ENCODE data around the gene SNHG17.
"Not testable (repeated sequence)": the region's sequence is repeated elsewhere in the genome, so short reads cannot be mapped to it uniquely, and the experiment has no call there.

Gene SNHG17

DNA sequence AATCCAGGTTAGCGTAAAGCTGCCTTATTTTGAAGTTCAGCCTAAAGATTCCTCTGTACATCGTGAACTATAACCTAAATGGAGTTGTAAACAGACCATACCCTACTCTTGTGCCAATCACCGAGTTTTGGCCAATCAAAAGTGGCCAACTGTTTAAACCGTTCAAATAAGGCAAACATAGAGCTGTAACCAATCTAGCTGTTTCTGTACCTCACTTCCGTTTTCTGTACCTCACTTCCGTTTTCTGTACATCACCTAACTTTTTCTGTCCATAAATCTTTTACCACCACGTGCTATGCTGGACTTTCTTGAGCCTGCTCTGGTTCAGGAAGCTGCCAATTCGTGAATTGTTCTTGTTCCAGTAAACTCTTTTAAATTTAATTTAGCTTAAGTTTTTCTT, 49.1 kb downstream of the SNHG17 start:
- H3K4me3 Mint-ChIP-seq, result no peak overlapping the region
- H3K27me3 Mint-ChIP-seq, result peaks cover 23% of the 10 kb centered on the region
- no peak overlapping the region for H3K27ac Mint-ChIP-seq
- H3K9me3 Mint-ChIP-seq, result no peaks in the 10 kb centered on the region
- H3K36me3 Mint-ChIP-seq (ENCODE audit: low read depth), result no peaks in the 10 kb centered on the region
- H3K4me1 Mint-ChIP-seq (ENCODE audit: low read depth), result no peaks in the 10 kb centered on the region

DNA sequence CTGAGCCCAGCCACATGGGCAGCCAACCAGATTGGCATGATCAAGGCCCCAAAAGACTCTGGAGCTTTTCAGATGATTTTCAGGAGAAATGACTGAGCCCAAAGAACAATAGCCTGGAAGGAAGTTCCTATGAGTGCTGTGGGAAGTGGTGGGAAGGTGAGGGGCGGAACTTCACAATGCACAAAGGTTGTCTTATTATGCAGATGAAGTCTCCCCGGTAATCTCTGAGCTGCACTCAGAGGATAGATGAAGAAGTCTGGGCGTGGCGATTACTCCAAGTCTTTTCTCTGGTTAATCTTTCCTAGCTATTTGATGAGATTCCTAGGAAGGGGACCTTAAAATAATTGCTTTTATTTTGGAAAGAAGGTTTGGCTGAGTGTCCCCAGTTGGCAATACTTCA, 52.0 kb downstream of the SNHG17 start:
- Mint-ChIP-seq H3K9me3 (no peaks in the 10 kb centered on the region), H3K4me3 (no peak overlapping the region), H3K36me3 (ENCODE audit: low read depth) (no peaks in the 10 kb centered on the region), H3K27ac (no peak overlapping the region), H3K27me3 (peaks cover 15% of the 10 kb centered on the region), H3K4me1 (ENCODE audit: low read depth) (no peaks in the 10 kb centered on the region)

DNA sequence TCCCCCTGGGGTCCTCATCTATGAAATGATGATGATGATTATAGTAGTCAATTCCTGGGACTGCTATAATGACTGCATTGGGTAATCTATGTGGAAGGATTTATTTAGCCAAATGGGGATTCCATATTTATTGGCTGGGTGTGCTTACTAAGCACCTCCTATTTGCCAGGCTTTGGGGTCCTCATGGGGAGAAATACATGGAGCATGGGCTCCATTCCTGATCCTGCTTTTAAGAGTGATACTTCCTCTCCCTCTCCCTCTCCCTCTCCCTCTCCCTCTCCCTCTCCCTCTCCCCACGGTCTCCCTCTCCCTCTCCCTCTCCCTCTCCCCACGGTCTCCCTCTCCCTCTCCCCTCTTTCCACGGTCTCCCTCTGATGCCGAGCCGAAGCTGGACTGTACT, 57.3 kb downstream of the SNHG17 start:
- not testable (repeated sequence) for H3K4me1 Mint-ChIP-seq (ENCODE audit: low read depth); H3K36me3 Mint-ChIP-seq (ENCODE audit: low read depth); H3K9me3 Mint-ChIP-seq; H3K4me3 Mint-ChIP-seq; H3K27ac Mint-ChIP-seq
- H3K27me3 Mint-ChIP-seq, result peaks cover 13% of the 10 kb centered on the region

DNA sequence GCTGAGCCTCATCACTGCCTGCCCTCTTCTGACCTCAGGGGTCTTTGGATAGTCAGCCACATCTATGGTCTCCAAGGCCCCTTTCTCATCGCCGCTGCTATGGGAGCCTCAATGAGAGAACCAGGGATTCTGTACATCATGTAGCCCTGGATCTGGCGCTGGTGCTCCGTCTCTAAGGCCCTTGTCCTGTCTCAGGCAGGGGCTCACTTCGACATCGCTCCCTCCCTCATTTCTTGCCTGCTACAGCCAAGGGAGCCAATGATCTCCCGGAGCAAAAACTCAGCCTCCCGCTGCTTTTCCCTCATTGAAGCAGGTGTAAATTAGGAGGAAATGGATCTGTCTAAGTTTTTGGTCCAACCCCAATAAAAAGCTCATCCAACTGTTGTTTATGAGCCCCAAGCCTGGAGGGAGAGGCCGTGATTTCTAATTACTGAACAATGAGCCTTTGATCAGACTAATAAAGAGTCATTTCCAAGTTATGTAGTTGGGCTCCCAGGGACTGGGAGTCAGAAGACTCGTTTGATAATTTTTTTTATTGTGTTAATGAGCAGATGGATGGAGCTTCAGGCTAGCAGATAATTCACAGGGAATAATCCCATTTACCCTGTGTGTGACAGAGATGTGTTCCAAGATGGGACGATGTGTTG, 58.0 kb downstream of the SNHG17 start:
- Mint-ChIP-seq H3K4me1 (ENCODE audit: low read depth) (no peaks in the 10 kb centered on the region), H3K27ac (no peak overlapping the region), H3K4me3 (no peak overlapping the region), H3K36me3 (ENCODE audit: low read depth) (no peaks in the 10 kb centered on the region), H3K9me3 (no peaks in the 10 kb centered on the region), H3K27me3 (peaks cover 6% of the 10 kb centered on the region)

DNA sequence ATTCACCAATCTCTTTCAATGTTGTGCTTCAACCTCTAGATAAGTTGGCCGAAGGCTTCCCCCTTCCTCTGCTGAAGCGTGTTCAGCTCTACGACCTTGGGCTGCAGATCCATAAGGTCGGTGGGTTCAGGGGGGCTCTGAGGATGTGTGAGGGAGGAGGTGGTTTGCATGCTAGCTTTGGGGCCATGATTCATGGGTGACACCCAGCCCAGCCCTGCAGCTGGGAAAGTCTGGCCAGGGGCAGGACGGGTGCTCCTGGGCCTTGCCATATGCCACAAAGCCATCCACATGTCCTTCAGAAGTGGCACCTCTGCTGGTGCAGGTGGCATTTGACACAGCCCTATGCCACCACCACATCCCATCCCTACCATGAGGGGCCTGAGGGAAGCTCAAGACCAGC, 61.2 kb downstream of the SNHG17 start:
- Mint-ChIP-seq H3K4me1 (ENCODE audit: low read depth) (no peaks in the 10 kb centered on the region), H3K27ac (no peak overlapping the region), H3K27me3 (peaks cover 4% of the 10 kb centered on the region), H3K36me3 (ENCODE audit: low read depth) (no peaks in the 10 kb centered on the region), H3K4me3 (no peak overlapping the region), H3K9me3 (no peaks in the 10 kb centered on the region)

DNA sequence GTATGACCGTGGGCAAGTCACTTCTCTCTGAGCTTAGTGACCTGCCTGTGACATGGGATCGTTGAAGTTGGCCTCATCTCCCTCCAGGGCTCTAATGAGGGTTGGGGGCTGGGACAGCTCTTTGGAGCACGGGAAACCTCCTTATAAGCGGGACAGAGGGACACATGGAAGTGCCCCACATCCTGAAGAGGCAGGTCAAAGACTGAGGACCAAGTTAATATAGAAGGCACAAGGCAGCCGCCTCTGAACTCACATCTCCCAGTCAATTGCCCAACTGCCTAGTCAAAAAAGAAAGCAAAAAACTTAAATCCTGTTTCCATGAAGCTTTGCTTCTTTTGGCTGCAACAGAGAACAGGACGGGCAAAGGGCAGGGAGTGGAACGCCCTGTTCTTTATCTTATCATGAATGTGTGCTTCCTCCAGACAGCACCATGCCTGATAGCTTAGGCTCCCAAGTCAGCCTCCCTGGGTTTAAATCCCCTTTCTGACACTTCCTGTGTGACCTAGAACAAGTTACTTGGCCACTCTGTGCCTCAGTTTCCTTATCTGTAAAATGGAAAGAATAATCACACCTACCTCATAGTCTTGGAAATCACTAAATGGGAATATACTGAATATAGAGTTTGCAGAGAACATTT, 61.8 kb downstream of the SNHG17 start:
- H3K36me3 Mint-ChIP-seq (ENCODE audit: low read depth), result no peaks in the 10 kb centered on the region

DNA sequence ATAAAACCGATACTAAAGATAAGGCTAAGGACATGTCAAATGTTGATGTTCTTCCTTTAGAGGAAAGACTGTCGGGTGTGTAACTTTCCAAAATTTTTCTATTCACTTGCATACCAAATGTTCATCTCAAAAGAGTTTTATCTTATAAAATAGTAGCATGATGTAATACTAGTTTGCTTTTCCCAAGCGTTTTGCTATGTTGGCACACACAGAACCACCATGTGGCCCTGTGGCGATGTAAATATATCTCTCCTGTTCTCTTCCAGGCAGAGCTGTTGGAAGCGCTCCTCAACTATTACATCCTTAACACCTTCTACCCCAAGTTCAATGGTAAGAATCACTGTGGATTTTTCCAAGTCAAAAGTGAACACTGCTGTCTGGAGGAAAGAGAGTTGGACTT, 62.3 kb downstream of the SNHG17 start:
- no peaks in the 10 kb centered on the region for H3K9me3 Mint-ChIP-seq
- no peak overlapping the region for H3K4me3 Mint-ChIP-seq
- H3K4me1 Mint-ChIP-seq (ENCODE audit: low read depth), result no peaks in the 10 kb centered on the region
- H3K27me3 Mint-ChIP-seq, result peaks cover 4% of the 10 kb centered on the region
- H3K27ac Mint-ChIP-seq, result no peak overlapping the region
- no peaks in the 10 kb centered on the region for H3K36me3 Mint-ChIP-seq (ENCODE audit: low read depth)

More for the DNA sequence above, 61.8 kb downstream of the SNHG17 start:
- Mint-ChIP-seq H3K27me3 (peaks cover 4% of the 10 kb centered on the region), H3K9me3 (no peaks in the 10 kb centered on the region), H3K4me1 (ENCODE audit: low read depth) (no peaks in the 10 kb centered on the region), H3K4me3 (no peak overlapping the region), H3K27ac (no peak overlapping the region)
